ENCODE data around the gene ICAM1.

GRCh38 chr19:10335352-10335985, 64.5 kb downstream of the ICAM1 start:
- TF ChIP-seq POLR2AphosphoS5 (IDR thresholded peaks at IDR 0.05) (no peak), CTCF (IDR thresholded peaks at IDR 0.05) (no peak)

Data from prostate gland (tissue), 2 donors.